ENCODE measurements around the gene RMDN2. TPM values are rescaled to one million over a fixed set of nuclear protein-coding genes. Genes with fewer than 3 reads are reported as not detected.
A peak's percentile ranks its signal among the peaks of the same experiment; 100 is the strongest.

Gene RMDN2
- polyA plus RNA-seq, 3 donors = 7.0 to 14.3 (median 10.7) TPM

DNA sequence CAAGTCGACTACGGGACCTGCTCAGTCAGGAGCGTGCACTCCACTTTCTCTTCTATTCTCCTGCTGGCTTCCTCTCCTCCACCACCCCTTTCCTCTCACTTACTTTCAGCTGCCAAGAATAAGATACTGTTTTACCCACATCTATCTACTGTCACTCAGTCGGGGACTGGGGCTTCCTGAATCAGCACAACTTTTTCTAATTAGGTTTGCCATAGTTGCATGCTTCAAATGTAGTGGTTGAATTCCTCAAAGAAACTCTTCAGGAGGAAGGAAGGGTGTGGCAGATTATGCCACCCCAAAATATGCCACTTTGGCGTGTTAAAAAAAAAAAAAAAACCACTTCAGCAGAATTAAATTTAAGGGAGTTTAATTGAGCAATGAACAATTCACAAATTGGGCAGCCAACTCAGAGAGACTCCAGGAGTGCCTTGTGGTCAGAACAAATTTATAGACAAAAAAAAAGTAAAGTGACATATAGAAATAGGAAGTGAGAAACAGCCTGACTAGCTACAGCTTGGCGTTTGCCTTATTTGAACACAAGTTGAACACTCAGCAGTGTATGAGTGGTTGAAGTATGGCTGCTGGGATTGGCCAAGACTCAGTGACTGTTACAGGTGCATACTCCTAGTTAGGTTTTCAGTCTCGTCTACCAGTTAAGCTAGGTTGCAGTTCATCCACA, 32.5 kb upstream of the RMDN2 start:
- TF ChIP-seq, protein P1, sequence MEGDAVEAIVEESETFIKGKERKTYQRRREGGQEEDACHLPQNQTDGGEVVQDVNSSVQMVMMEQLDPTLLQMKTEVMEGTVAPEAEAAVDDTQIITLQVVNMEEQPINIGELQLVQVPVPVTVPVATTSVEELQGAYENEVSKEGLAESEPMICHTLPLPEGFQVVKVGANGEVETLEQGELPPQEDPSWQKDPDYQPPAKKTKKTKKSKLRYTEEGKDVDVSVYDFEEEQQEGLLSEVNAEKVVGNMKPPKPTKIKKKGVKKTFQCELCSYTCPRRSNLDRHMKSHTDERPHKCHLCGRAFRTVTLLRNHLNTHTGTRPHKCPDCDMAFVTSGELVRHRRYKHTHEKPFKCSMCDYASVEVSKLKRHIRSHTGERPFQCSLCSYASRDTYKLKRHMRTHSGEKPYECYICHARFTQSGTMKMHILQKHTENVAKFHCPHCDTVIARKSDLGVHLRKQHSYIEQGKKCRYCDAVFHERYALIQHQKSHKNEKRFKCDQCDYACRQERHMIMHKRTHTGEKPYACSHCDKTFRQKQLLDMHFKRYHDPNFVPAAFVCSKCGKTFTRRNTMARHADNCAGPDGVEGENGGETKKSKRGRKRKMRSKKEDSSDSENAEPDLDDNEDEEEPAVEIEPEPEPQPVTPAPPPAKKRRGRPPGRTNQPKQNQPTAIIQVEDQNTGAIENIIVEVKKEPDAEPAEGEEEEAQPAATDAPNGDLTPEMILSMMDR (IDR thresholded peaks at IDR 0.05) = no peak
- no peaks in the 10 kb centered on the region for H4K20me1 ChIP-seq (ENCODE audit: insufficient read depth, low read length)
- no peak overlapping the region for H2AFZ ChIP-seq (ENCODE audit: insufficient read depth, low read depth, low read length, poor library complexity, severe bottlenecking)
- no peaks in the 10 kb centered on the region for H3K9me3 ChIP-seq (replicated peaks in 1 of 2; ENCODE audit: control insufficient read depth in 1 of 2, insufficient read depth in 1 of 2, low read length in 2 of 2)
- no peaks in the 10 kb centered on the region for H3K36me3 Mint-ChIP-seq
- no peak overlapping the region for H3K9ac ChIP-seq (ENCODE audit: insufficient read depth, low read length, poor library complexity, severe bottlenecking)
- peak overlapping the region; percentile 44 to 54 for H3K4me3 Mint-ChIP-seq
- H3K9me3 Mint-ChIP-seq = peaks cover 0 to 2% (median 0%) of the 10 kb centered on the region in 7 donors
- peak overlapping the region in 2 of 3 experiments; percentile 21 to 63 for H3K4me3 ChIP-seq (replicated peaks in 1 of 3; ENCODE audit: low read depth in 2 of 3, low read length in 3 of 3)
- peak; percentile 55 to 75 (median 70) for DNase-seq
- H3K4me2 ChIP-seq (replicated peaks; ENCODE audit: extremely low read depth, low read length, poor library complexity, severe bottlenecking) = peak overlapping the region; percentile 66
- intact Hi-C loops (cut with micrococcal nuclease) = loop anchor here (10.0 kb wide), 1 partner anchor 382 kb away; no protein-coding TSS in a partner anchor
- no peaks in the 10 kb centered on the region for H3K79me2 ChIP-seq (ENCODE audit: insufficient read depth, low read length)
- H3K36me3 ChIP-seq (replicated peaks in 1 of 2; ENCODE audit: control insufficient read depth in 1 of 2, insufficient read depth in 2 of 2, low read length in 2 of 2) = no peaks in the 10 kb centered on the region
- H3K27ac ChIP-seq (ENCODE audit: low read depth in 1 of 2, low read length in 2 of 2) = peak overlapping the region; percentile 50 to 72
- peaks cover 69% of the 10 kb centered on the region for H3K4me1 Mint-ChIP-seq
- H3K27me3 ChIP-seq (ENCODE audit: control insufficient read depth in 2 of 2, insufficient read depth in 2 of 2, low read length in 2 of 2) = no peaks in the 10 kb centered on the region
- WGBS (ENCODE audit: insufficient coverage) = 0% methylated on average over 5 of the region's 7 CpGs
- H3K4me1 ChIP-seq (ENCODE audit: control insufficient read depth in 1 of 2, insufficient read depth in 2 of 2, low read length in 2 of 2) = peaks cover 68 to 72% of the 10 kb centered on the region in 2 donors
- peaks cover 0 to 5% (median 0%) of the 10 kb centered on the region in 3 donors for H3K27me3 Mint-ChIP-seq (ENCODE audit: low read depth in 3 of 3)
- peak overlapping the region; percentile 56 to 92 (median 88) for H3K27ac Mint-ChIP-seq

DNA sequence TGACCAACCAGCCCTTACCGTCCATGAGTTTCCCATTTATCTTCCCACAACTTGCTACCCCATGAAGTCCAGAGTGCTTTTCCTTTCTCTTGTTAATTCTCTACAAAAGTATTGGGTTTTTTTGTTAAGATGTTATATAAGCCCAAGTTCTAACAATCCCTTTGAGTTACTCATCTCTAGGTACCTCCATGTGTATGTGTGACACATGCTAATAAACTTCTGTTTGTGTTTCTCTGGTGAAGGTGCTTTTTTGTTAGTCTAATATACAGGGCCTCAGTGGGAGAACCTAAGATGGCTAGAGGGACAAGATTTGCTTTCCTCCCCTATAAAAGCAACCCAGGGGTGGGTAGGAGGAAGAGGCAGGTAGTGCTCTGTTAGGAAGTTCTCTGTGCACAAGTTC, 31.8 kb upstream of the RMDN2 start:
- no peaks in the 10 kb centered on the region for H3K9me3 ChIP-seq (replicated peaks in 1 of 2; ENCODE audit: control insufficient read depth in 1 of 2, insufficient read depth in 1 of 2, low read length in 2 of 2)
- peaks cover 68 to 72% of the 10 kb centered on the region in 2 donors for H3K4me1 ChIP-seq (ENCODE audit: control insufficient read depth in 1 of 2, insufficient read depth in 2 of 2, low read length in 2 of 2)
- H3K4me1 Mint-ChIP-seq = peaks cover 69% of the 10 kb centered on the region
- TF ChIP-seq, protein P1 (IDR thresholded peaks at IDR 0.05) = no peak
- intact Hi-C loops (cut with micrococcal nuclease) = loop anchor here (10.0 kb wide), 1 partner anchor 381 kb away; no protein-coding TSS in a partner anchor
- H3K9ac ChIP-seq (ENCODE audit: insufficient read depth, low read length, poor library complexity, severe bottlenecking) = no peak overlapping the region
- H3K4me2 ChIP-seq (replicated peaks; ENCODE audit: extremely low read depth, low read length, poor library complexity, severe bottlenecking) = peak overlapping the region; percentile 66
- H3K27me3 Mint-ChIP-seq (ENCODE audit: low read depth in 3 of 3) = peaks cover 0 to 5% (median 0%) of the 10 kb centered on the region in 3 donors
- no peak overlapping the region for H2AFZ ChIP-seq (ENCODE audit: insufficient read depth, low read depth, low read length, poor library complexity, severe bottlenecking)
- H3K4me3 Mint-ChIP-seq = peak overlapping the region in 1 of 2 donors; percentile 44
- H3K27ac Mint-ChIP-seq = peak overlapping the region; percentile 48 to 92 (median 87)
- peaks cover 0 to 2% (median 0%) of the 10 kb centered on the region in 7 donors for H3K9me3 Mint-ChIP-seq
- H3K36me3 ChIP-seq (replicated peaks in 1 of 2; ENCODE audit: control insufficient read depth in 1 of 2, insufficient read depth in 2 of 2, low read length in 2 of 2) = no peaks in the 10 kb centered on the region
- no peaks in the 10 kb centered on the region for H3K27me3 ChIP-seq (ENCODE audit: control insufficient read depth in 2 of 2, insufficient read depth in 2 of 2, low read length in 2 of 2)
- no peaks in the 10 kb centered on the region for H4K20me1 ChIP-seq (ENCODE audit: insufficient read depth, low read length)
- DNase-seq = no peak
- peak overlapping the region in 1 of 2 donors; percentile 72 for H3K27ac ChIP-seq (ENCODE audit: low read depth in 1 of 2, low read length in 2 of 2)
- no peaks in the 10 kb centered on the region for H3K36me3 Mint-ChIP-seq
- no peaks in the 10 kb centered on the region for H3K79me2 ChIP-seq (ENCODE audit: insufficient read depth, low read length)
- peak overlapping the region in 1 of 3 experiments; percentile 63 for H3K4me3 ChIP-seq (replicated peaks in 1 of 3; ENCODE audit: low read depth in 2 of 3, low read length in 3 of 3)
- 67% methylated on average over 1 of the region's 1 CpG for WGBS (ENCODE audit: insufficient coverage)

All from CD14-positive monocyte (primary cell).